ENCODE results near the gene TAL1. TPM values are rescaled to one million over a fixed set of nuclear protein-coding genes. Genes with fewer than 3 reads are reported as not detected.

TAL1 gene
- total and polyA plus RNA-seq, 2 donors from 2014 or later = 3.1 to 6.5 TPM

GRCh38 chr1:47215713-47216112 lies 16.3 kb downstream of the TAL1 start:
- Histone ChIP-seq H3K36me3 (ENCODE audit: control insufficient read depth in 2 of 3, insufficient read depth in 3 of 3, low read length in 3 of 3) (no peaks in the 10 kb centered on the region), H3K4me3 (ENCODE audit: low read length in 3 of 3) (no peak overlapping the region), H3K9me3 (ENCODE audit: control insufficient read depth in 2 of 3, insufficient read depth in 1 of 3, low read length in 3 of 3) (no peaks in the 10 kb centered on the region), H3K9ac (ENCODE audit: low read length in 3 of 3) (no peak overlapping the region), H3K27ac (ENCODE audit: low read depth in 2 of 2, low read length in 2 of 2) (no peak overlapping the region), H3K27me3 (ENCODE audit: control insufficient read depth, insufficient read depth, low read length) (no peaks in the 10 kb centered on the region), H3K4me1 (ENCODE audit: control insufficient read depth in 2 of 3, insufficient read depth in 2 of 3, low read depth in 1 of 3, low read length in 3 of 3) (no peaks in the 10 kb centered on the region)
- intact Hi-C loops (cut with DNase I) = no loop called here
- FAIRE-seq (no peak), DNase-seq (no peak)
- TF ChIP-seq, protein P1, sequence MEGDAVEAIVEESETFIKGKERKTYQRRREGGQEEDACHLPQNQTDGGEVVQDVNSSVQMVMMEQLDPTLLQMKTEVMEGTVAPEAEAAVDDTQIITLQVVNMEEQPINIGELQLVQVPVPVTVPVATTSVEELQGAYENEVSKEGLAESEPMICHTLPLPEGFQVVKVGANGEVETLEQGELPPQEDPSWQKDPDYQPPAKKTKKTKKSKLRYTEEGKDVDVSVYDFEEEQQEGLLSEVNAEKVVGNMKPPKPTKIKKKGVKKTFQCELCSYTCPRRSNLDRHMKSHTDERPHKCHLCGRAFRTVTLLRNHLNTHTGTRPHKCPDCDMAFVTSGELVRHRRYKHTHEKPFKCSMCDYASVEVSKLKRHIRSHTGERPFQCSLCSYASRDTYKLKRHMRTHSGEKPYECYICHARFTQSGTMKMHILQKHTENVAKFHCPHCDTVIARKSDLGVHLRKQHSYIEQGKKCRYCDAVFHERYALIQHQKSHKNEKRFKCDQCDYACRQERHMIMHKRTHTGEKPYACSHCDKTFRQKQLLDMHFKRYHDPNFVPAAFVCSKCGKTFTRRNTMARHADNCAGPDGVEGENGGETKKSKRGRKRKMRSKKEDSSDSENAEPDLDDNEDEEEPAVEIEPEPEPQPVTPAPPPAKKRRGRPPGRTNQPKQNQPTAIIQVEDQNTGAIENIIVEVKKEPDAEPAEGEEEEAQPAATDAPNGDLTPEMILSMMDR (IDR thresholded peaks at IDR 0.05; ENCODE audit: borderline replicate concordance, extremely low read depth, insufficient read depth) = no peak

- intact Hi-C loops (cut with DNase I) = no loop called here
- TF ChIP-seq, protein P1 (IDR thresholded peaks at IDR 0.05; ENCODE audit: borderline replicate concordance, extremely low read depth, insufficient read depth) = no peak
Measured at GRCh38 chr1:47214549-47214948, 17.5 kb downstream of the TAL1 start.

DNA sequence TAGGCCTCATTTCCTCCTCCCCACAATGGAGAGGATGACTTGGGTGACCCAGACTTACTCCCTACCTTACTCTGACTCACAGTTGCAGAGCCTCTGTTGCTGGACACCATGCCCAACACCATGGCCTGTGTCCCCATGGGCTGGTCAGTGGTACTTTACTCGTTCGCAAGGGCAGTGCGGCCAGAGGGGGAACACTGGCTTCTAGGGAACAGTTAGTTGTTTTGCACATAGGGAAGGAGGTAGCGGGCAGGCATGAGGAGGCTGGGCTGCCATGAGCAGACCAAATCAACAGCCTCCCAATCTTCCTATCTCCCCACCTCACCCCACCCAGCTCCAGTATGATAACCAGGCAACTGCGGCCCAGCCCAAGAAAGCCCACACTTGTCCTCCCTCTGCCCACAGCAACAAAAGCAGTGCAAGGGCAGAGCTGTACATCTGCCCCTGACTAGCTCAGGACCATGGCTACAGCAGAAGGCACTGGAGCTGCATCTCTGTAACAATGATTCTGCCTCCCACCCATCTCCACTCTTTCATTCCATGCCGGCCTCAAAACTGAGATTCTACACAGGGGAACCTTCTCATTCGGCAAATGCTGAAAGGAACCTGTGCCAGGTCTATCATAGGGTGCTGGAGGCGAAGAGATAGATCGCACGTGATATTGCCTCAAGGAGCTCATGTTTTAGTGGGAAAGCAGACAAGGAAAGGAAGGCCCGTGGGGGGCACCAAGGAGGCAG lies 18.6 kb downstream of the TAL1 start:
- TF ChIP-seq, protein P1 (IDR thresholded peaks at IDR 0.05; ENCODE audit: borderline replicate concordance, extremely low read depth, insufficient read depth) = no peak
- DNase-seq = no peak
- intact Hi-C loops (cut with DNase I) = no loop called here
- H3K4me3 ChIP-seq (ENCODE audit: low read length in 3 of 3) = no peak overlapping the region
- H3K4me1 ChIP-seq (ENCODE audit: control insufficient read depth in 2 of 3, insufficient read depth in 2 of 3, low read depth in 1 of 3, low read length in 3 of 3) = no peaks in the 10 kb centered on the region
- no peak for FAIRE-seq
- H3K9ac ChIP-seq (ENCODE audit: low read length in 3 of 3) = no peak overlapping the region
- no peaks in the 10 kb centered on the region for H3K27me3 ChIP-seq (ENCODE audit: control insufficient read depth, insufficient read depth, low read length)
- no peaks in the 10 kb centered on the region for H3K36me3 ChIP-seq (ENCODE audit: control insufficient read depth in 2 of 3, insufficient read depth in 3 of 3, low read length in 3 of 3)
- no peaks in the 10 kb centered on the region for H3K9me3 ChIP-seq (ENCODE audit: control insufficient read depth in 2 of 3, insufficient read depth in 1 of 3, low read length in 3 of 3)
- no peak overlapping the region for H3K27ac ChIP-seq (ENCODE audit: low read depth in 2 of 2, low read length in 2 of 2)

More at GRCh38 chr1:47214549-47214948, 17.5 kb downstream of the TAL1 start:
- FAIRE-seq (no peak), DNase-seq (no peak)
- Histone ChIP-seq H3K36me3 (ENCODE audit: control insufficient read depth in 2 of 3, insufficient read depth in 3 of 3, low read length in 3 of 3) (no peaks in the 10 kb centered on the region), H3K4me3 (ENCODE audit: low read length in 3 of 3) (no peak overlapping the region), H3K9me3 (ENCODE audit: control insufficient read depth in 2 of 3, insufficient read depth in 1 of 3, low read length in 3 of 3) (no peaks in the 10 kb centered on the region), H3K9ac (ENCODE audit: low read length in 3 of 3) (no peak overlapping the region), H3K27me3 (ENCODE audit: control insufficient read depth, insufficient read depth, low read length) (no peaks in the 10 kb centered on the region), H3K4me1 (ENCODE audit: control insufficient read depth in 2 of 3, insufficient read depth in 2 of 3, low read depth in 1 of 3, low read length in 3 of 3) (no peaks in the 10 kb centered on the region), H3K27ac (ENCODE audit: low read depth in 2 of 2, low read length in 2 of 2) (no peak overlapping the region)

All from kidney (tissue), 14 donors.